Prostate gland (tissue), 2 donors: ENCODE data around the gene NFKB1. TPM values are rescaled to one million over a fixed set of nuclear protein-coding genes. Genes with fewer than 3 reads are reported as not detected.

Experiments
- DNase-seq: peaks from one replicate; pipeline ENCODE4 v3.0.0-alpha.2; 2019; ENCODE audit warnings: low spot score
- H3K27ac ChIP-seq, 2 donors: fragments of 200-600 bp; sonication (generic); 2 replicates each; pipeline ENCODE4 v1.5.1; 2017 to 2019
- H3K27me3 ChIP-seq: fragments of 200-600 bp; sonication (generic); replicated peaks from 2 replicates; pipeline ENCODE4 v1.5.1; 2019; ENCODE audit not compliant: insufficient read depth
- H3K36me3 ChIP-seq, 2 donors: fragments of 200-600 bp; sonication (generic); 1 replicate in 1 of 2; 2 replicates in 1 of 2; pipeline versions ENCODE4 v1.5.1 to v1.8.1; 2017 to 2019
- H3K4me1 ChIP-seq: fragments of 200-600 bp; sonication (generic); replicated peaks from 2 replicates; pipeline ENCODE4 v1.5.1; 2019
- H3K4me3 ChIP-seq, 2 donors: fragments of 200-600 bp; sonication (generic); 2 replicates each; pipeline ENCODE4 v1.5.1; 2017 to 2019
- H3K9me3 ChIP-seq: fragments of 200-600 bp; sonication (generic); 2 replicates; pipeline ENCODE4 v1.5.1; 2017
- POLR2A ChIP-seq: fragments of 450-650 bp; IDR thresholded peaks from one replicate; pipeline ENCODE4 v1.6.1; 2016; ENCODE audit warnings: antibody characterized with exemption, mild to moderate bottlenecking
- POLR2AphosphoS5 ChIP-seq: sonication (generic); formaldehyde crosslinking; IDR thresholded peaks from one replicate; pipeline ENCODE4 v1.6.1; 2017; ENCODE audit warnings: antibody characterized with exemption
- WGBS: methylation state at CpG from one replicate; pipeline ENCODE4 v1.1.5; 2018; 5-methylcytosine and 5-hydroxymethylcytosine counted together
- intact Hi-C: fragments of 100-400 bp; cut with DNase I; formaldehyde crosslinking; loops from one replicate; pipeline ENCODE4 v1.14.2; 2022
- total RNA-seq, 2 donors: library from RNA; depleted of rRNA; stranded (reverse); fragments of >200 nt; gene quantifications; one replicate each; pipeline ENCODE4 v1.1.0, GENCODE V29; 2016
- TF ChIP-seq, protein P1 (sequence below), 4 experiments: fragments of 200-600 bp in 2 of 4; fragments of 450-650 bp in 2 of 4; sonication (generic) in 2 of 4; IDR thresholded peaks; 1 replicate in 3 of 4; 2 replicates in 1 of 4; pipeline ENCODE4 v1.5.1; 2016 to 2019; ENCODE audit warnings: antibody characterized with exemption in 4 of 4, mild to moderate bottlenecking in 2 of 4, moderate library complexity in 2 of 4

The NFKB1 gene
- total RNA-seq, 2 donors from 2014 or later = 32.3 to 35.4 TPM

DNA sequence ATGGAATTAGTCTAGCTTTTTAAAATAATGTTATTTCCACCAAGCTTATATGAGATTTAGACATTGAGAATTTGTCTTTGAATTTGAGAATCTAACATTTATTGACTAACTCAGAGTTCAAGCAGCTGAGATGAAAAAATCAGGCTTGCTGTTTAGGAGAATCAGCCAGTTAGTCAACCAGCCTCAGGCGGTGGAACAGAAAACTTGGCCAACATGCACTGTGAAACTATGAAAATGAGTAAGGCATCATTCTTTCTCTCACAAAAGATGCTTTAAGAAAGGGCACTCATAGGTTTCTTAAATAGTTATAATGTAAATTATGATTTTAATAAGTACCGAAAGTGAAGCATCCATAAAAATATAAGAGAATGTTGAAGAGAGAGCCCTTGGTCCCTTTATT, 84.2 kb downstream of the NFKB1 start:
- H3K4me1 ChIP-seq = no peaks in the 10 kb centered on the region
- 98% methylated on average over 2 of the region's 2 CpGs for WGBS
- no peaks in the 10 kb centered on the region for H3K9me3 ChIP-seq
- H3K27ac ChIP-seq = no peak overlapping the region
- H3K4me3 ChIP-seq = no peak overlapping the region
- no peaks in the 10 kb centered on the region for H3K27me3 ChIP-seq
- H3K36me3 ChIP-seq = no peaks in the 10 kb centered on the region
- intact Hi-C loops = no loop called here
- no peak for DNase-seq
- TF ChIP-seq POLR2A = no peak
- TF ChIP-seq POLR2AphosphoS5 = no peak
- TF ChIP-seq, protein P1, sequence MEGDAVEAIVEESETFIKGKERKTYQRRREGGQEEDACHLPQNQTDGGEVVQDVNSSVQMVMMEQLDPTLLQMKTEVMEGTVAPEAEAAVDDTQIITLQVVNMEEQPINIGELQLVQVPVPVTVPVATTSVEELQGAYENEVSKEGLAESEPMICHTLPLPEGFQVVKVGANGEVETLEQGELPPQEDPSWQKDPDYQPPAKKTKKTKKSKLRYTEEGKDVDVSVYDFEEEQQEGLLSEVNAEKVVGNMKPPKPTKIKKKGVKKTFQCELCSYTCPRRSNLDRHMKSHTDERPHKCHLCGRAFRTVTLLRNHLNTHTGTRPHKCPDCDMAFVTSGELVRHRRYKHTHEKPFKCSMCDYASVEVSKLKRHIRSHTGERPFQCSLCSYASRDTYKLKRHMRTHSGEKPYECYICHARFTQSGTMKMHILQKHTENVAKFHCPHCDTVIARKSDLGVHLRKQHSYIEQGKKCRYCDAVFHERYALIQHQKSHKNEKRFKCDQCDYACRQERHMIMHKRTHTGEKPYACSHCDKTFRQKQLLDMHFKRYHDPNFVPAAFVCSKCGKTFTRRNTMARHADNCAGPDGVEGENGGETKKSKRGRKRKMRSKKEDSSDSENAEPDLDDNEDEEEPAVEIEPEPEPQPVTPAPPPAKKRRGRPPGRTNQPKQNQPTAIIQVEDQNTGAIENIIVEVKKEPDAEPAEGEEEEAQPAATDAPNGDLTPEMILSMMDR (IDR thresholded peaks at IDR 0.05) = no peak

DNA sequence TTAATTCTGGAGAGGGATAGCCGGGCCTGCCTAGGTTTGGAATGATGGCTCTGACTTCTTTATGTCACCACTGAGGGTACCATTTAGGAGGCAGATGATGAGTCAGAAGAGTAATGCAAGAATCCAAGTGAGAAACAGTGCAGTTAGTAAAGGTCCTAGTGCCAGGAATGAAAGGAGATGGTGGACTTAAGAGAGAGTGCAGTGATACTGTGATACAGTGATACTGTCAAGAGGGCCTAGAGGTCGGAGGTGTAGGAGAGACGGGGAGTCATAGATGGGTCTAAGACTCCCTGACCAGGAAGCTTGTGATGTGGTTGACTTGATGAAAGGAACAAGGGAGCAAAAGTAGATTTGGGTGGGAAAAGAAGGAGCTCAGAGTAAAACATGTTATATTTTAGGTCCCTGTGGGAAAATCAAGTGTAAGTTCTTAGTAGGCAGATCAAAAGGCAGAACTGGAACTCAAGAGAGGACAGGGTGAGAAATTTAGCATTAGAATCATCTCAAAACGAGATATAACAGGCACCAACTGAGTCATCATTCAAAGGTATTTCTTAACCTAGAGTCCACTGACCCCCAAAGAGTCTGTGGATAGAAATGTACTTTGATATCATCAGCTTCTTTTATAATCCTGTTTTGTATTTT, 85.0 kb downstream of the NFKB1 start:
- intact Hi-C loops = no loop called here
- no peak overlapping the region for H3K4me3 ChIP-seq
- WGBS = 97% methylated on average over 4 of the region's 4 CpGs
- no peaks in the 10 kb centered on the region for H3K4me1 ChIP-seq
- H3K9me3 ChIP-seq = no peaks in the 10 kb centered on the region
- H3K27me3 ChIP-seq = no peaks in the 10 kb centered on the region
- no peak for DNase-seq
- TF ChIP-seq POLR2A (no peak), POLR2AphosphoS5 (no peak)
- TF ChIP-seq, protein P1 (IDR thresholded peaks at IDR 0.05) = no peak
- no peak overlapping the region for H3K27ac ChIP-seq
- H3K36me3 ChIP-seq = no peaks in the 10 kb centered on the region

DNA sequence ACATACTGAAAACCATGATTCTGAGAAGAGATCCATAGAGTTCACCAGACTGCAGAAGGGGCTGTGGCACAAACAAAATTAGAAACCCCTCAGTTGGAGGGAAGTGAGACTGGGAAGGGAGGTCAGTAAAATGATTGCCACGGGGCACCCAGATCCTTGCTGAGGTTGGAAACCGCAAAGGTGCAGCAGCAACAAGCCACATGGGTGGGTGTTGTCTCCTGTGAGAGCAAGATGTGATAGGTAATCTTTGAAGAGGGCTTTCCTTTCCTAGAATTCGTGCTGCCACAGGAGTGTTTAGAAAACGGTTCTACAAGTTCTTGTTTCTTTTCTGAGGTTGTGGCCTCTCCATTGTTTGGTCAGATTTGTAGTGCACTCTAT, 85.5 kb downstream of the NFKB1 start:
- Histone ChIP-seq H3K4me1 (no peaks in the 10 kb centered on the region), H3K4me3 (no peak overlapping the region), H3K36me3 (no peaks in the 10 kb centered on the region), H3K27me3 (no peaks in the 10 kb centered on the region), H3K9me3 (no peaks in the 10 kb centered on the region), H3K27ac (no peak overlapping the region)
- DNase-seq = no peak
- WGBS = 71% methylated on average over 4 of the region's 4 CpGs
- intact Hi-C loops = no loop called here
- TF ChIP-seq POLR2AphosphoS5 = no peak
- TF ChIP-seq POLR2A = no peak
- TF ChIP-seq, protein P1 (IDR thresholded peaks at IDR 0.05) = no peak

GRCh38 chr4:102589743-102590142, 88.6 kb downstream of the NFKB1 start:
- H3K4me3 ChIP-seq = no peak overlapping the region
- no peak overlapping the region for H3K27ac ChIP-seq
- H3K4me1 ChIP-seq = no peaks in the 10 kb centered on the region
- no peak for DNase-seq
- no peaks in the 10 kb centered on the region for H3K9me3 ChIP-seq
- TF ChIP-seq POLR2AphosphoS5 (no peak), POLR2A (no peak)
- TF ChIP-seq, protein P1 (IDR thresholded peaks at IDR 0.05) = no peak
- intact Hi-C loops = no loop called here
- WGBS = 72% methylated on average over 3 of the region's 3 CpGs
- no peaks in the 10 kb centered on the region for H3K27me3 ChIP-seq
- H3K36me3 ChIP-seq = no peaks in the 10 kb centered on the region

DNA sequence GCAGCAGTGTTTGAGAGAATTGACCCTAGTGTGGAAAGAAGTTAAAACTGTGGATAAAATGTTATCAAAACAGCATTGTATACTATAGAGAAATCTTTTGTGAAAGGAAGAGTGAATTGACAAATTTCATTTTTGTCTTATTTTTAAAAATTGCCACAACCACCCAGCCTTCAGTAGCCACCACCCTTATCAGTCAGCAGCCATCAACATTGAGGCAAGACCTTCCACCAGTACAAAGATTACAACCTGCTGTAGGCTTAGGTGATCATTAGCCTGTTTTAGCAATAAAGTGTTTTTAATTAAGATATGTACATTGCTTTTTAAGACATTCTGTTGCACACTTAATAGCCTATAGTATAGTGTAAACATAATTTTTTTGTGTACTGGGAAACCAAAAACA, 91.1 kb downstream of the NFKB1 start:
- Histone ChIP-seq H3K4me1 (no peaks in the 10 kb centered on the region), H3K4me3 (no peak overlapping the region), H3K27me3 (no peaks in the 10 kb centered on the region), H3K27ac (no peak overlapping the region), H3K9me3 (no peaks in the 10 kb centered on the region), H3K36me3 (no peaks in the 10 kb centered on the region)
- intact Hi-C loops = no loop called here
- TF ChIP-seq, protein P1 (IDR thresholded peaks at IDR 0.05) = no peak
- TF ChIP-seq POLR2AphosphoS5 = no peak
- no peak for TF ChIP-seq POLR2A
- DNase-seq = no peak
